Mesendoderm (in vitro differentiated cells): ENCODE measurements around the gene UBXN4.

Experiments
- DNase-seq: peaks from one replicate; pipeline ENCODE4 v3.0.0; 2013
- H2AK5ac ChIP-seq: 2 replicates; pipeline ENCODE4 v1.6.1; 2013; ENCODE audit warnings: low read length, inconsistent platforms
- H2BK120ac ChIP-seq: 2 replicates; pipeline ENCODE4 v1.6.1; 2013; ENCODE audit warnings: low read depth, mild to moderate bottlenecking, low read length, moderate library complexity, mixed read lengths
- H2BK15ac ChIP-seq: replicated peaks from 2 replicates; pipeline ENCODE4 v1.6.1; 2013; ENCODE audit warnings: low read depth, mild to moderate bottlenecking, moderate library complexity
- H2BK5ac ChIP-seq: 2 replicates; pipeline ENCODE4 v1.6.1; 2013; ENCODE audit warnings: low read length, inconsistent platforms
- H3K18ac ChIP-seq: 2 replicates; pipeline ENCODE4 v1.6.1; 2013; ENCODE audit warnings: mild to moderate bottlenecking, low read length, mixed read lengths
- H3K23ac ChIP-seq: one replicate; pipeline ENCODE4 v1.6.1; 2013; ENCODE audit warnings: low read length
- H3K27ac ChIP-seq: 2 replicates; pipeline ENCODE4 v1.5.1; 2013; ENCODE audit warnings: low read depth, mild to moderate bottlenecking, inconsistent platforms, low read length, moderate library complexity
- H3K27me3 ChIP-seq: 2 replicates; pipeline ENCODE4 v1.6.1; 2013; ENCODE audit warnings: low read length, control low read depth, mild to moderate bottlenecking, inconsistent platforms; ENCODE audit not compliant: insufficient read depth, poor library complexity
- H3K36me3 ChIP-seq: 2 replicates; pipeline ENCODE4 v1.6.1; 2013; ENCODE audit warnings: low read length, inconsistent platforms; ENCODE audit not compliant: control insufficient read depth, insufficient read depth
- H3K4ac ChIP-seq: one replicate; pipeline ENCODE4 v1.6.1; 2013; ENCODE audit warnings: low read depth, mild to moderate bottlenecking, low read length, moderate library complexity
- H3K4me1 ChIP-seq: 2 replicates; pipeline ENCODE4 v1.6.1; 2013; ENCODE audit warnings: low read depth, low read length, inconsistent platforms; ENCODE audit not compliant: control insufficient read depth
- H3K4me2 ChIP-seq: 2 replicates; pipeline ENCODE4 v1.6.1; 2013; ENCODE audit warnings: low read length
- H3K4me3 ChIP-seq: 2 replicates; pipeline ENCODE4 v1.5.1; 2013; ENCODE audit warnings: mild to moderate bottlenecking, low read length
- H3K56ac ChIP-seq: one replicate; pipeline ENCODE4 v1.6.1; 2013; ENCODE audit warnings: low read length
- H3K79me1 ChIP-seq: 2 replicates; pipeline ENCODE4 v1.6.1; 2013; ENCODE audit warnings: low read length, inconsistent platforms
- H3K79me2 ChIP-seq: 2 replicates; pipeline ENCODE4 v1.6.1; 2013; ENCODE audit warnings: mild to moderate bottlenecking, low read length; ENCODE audit not compliant: control insufficient read depth, insufficient read depth
- H3K9ac ChIP-seq: 2 replicates; pipeline ENCODE4 v1.6.1; 2013; ENCODE audit warnings: low read length, inconsistent platforms
- H4K5ac ChIP-seq: one replicate; pipeline ENCODE4 v1.6.1; 2013; ENCODE audit warnings: low read length
- H4K8ac ChIP-seq: one replicate; pipeline ENCODE4 v1.6.1; 2013; ENCODE audit warnings: low read depth, mild to moderate bottlenecking, control low read depth, low read length, moderate library complexity
- WGBS: extraction: QIAGEN DNeasy Blood & Tissue Kit; methylation state at CpG from one replicate; pipeline ENCODE4 v1.1.7; 2013; ENCODE audit warnings: low lambda C conversion rate, missing lambda C conversion rate; ENCODE audit not compliant: insufficient coverage; ENCODE audit errors: extremely low coverage; 5-methylcytosine and 5-hydroxymethylcytosine counted together

UBXN4 gene

GRCh38 chr2:135733045-135733444 lies 8.6 kb upstream of the UBXN4 start:
- no peak overlapping the region for H2BK15ac ChIP-seq
- H3K56ac ChIP-seq = no peak overlapping the region
- H3K9ac ChIP-seq = no peak overlapping the region
- no peaks in the 10 kb centered on the region for H3K79me1 ChIP-seq
- no peaks in the 10 kb centered on the region for H3K4me1 ChIP-seq
- no peak overlapping the region for H3K27ac ChIP-seq
- no peak for DNase-seq
- no peaks in the 10 kb centered on the region for H3K36me3 ChIP-seq
- H3K4me2 ChIP-seq = no peak overlapping the region
- no peaks in the 10 kb centered on the region for H3K27me3 ChIP-seq
- no peak overlapping the region for H3K4me3 ChIP-seq
- no peak overlapping the region for H3K4ac ChIP-seq
- no peak overlapping the region for H2BK120ac ChIP-seq
- no peak overlapping the region for H2AK5ac ChIP-seq
- no peak overlapping the region for H3K23ac ChIP-seq
- H2BK5ac ChIP-seq = no peak overlapping the region
- no CpG with 5 or more reads among the region's 2 CpGs for WGBS
- no peak overlapping the region for H3K18ac ChIP-seq
- no peak overlapping the region for H4K8ac ChIP-seq
- H3K79me2 ChIP-seq = no peaks in the 10 kb centered on the region
- H4K5ac ChIP-seq = no peak overlapping the region

- Histone ChIP-seq H3K18ac (no peak overlapping the region), H3K56ac (no peak overlapping the region), H3K27me3 (no peaks in the 10 kb centered on the region), H2BK5ac (no peak overlapping the region), H3K27ac (no peak overlapping the region), H3K36me3 (no peaks in the 10 kb centered on the region), H3K9ac (no peak overlapping the region), H3K79me2 (no peaks in the 10 kb centered on the region), H3K4ac (no peak overlapping the region), H4K5ac (no peak overlapping the region), H2BK120ac (no peak overlapping the region), H3K79me1 (no peaks in the 10 kb centered on the region), H3K23ac (no peak overlapping the region), H2AK5ac (no peak overlapping the region), H3K4me1 (no peaks in the 10 kb centered on the region), H2BK15ac (no peak overlapping the region), H3K4me2 (no peak overlapping the region), H3K4me3 (no peak overlapping the region), H4K8ac (no peak overlapping the region)
- WGBS = no CpG with 5 or more reads among the region's 5 CpGs
- DNase-seq = no peak
Measured at GRCh38 chr2:135736546-135736945, 5.1 kb upstream of the UBXN4 start.

GRCh38 chr2:135740206-135740605 lies 1.4 kb upstream of the UBXN4 start:
- no peak overlapping the region for H3K9ac ChIP-seq
- H4K5ac ChIP-seq = no peak overlapping the region
- no peak overlapping the region for H2BK120ac ChIP-seq
- no peak for DNase-seq
- H3K79me2 ChIP-seq = peaks cover 22% of the 10 kb centered on the region
- H3K27ac ChIP-seq = no peak overlapping the region
- no peaks in the 10 kb centered on the region for H3K36me3 ChIP-seq
- H3K56ac ChIP-seq = no peak overlapping the region
- H3K4ac ChIP-seq = no peak overlapping the region
- H3K23ac ChIP-seq = no peak overlapping the region
- H3K79me1 ChIP-seq = peaks cover 6% of the 10 kb centered on the region
- H3K18ac ChIP-seq = no peak overlapping the region
- no peak overlapping the region for H2BK5ac ChIP-seq
- no CpG with 5 or more reads among the region's 3 CpGs for WGBS
- no peak overlapping the region for H4K8ac ChIP-seq
- H2BK15ac ChIP-seq = no peak overlapping the region
- no peaks in the 10 kb centered on the region for H3K4me1 ChIP-seq
- H3K27me3 ChIP-seq = no peaks in the 10 kb centered on the region
- H2AK5ac ChIP-seq = no peak overlapping the region
- no peak overlapping the region for H3K4me3 ChIP-seq
- H3K4me2 ChIP-seq = no peak overlapping the region

- no peak overlapping the region for H3K18ac ChIP-seq
- no peak overlapping the region for H2AK5ac ChIP-seq
- H2BK15ac ChIP-seq = no peak overlapping the region
- no peak overlapping the region for H3K27ac ChIP-seq
- H3K79me1 ChIP-seq = peaks cover 6% of the 10 kb centered on the region
- peaks cover 26% of the 10 kb centered on the region for H3K79me2 ChIP-seq
- H3K9ac ChIP-seq = no peak overlapping the region
- no peaks in the 10 kb centered on the region for H3K4me1 ChIP-seq
- H3K4me3 ChIP-seq = no peak overlapping the region
- H2BK120ac ChIP-seq = no peak overlapping the region
- H3K56ac ChIP-seq = no peak overlapping the region
- H3K4me2 ChIP-seq = no peak overlapping the region
- no CpG with 5 or more reads among the region's 11 CpGs for WGBS
- no peak overlapping the region for H4K5ac ChIP-seq
- H4K8ac ChIP-seq = no peak overlapping the region
- no peak overlapping the region for H3K23ac ChIP-seq
- H2BK5ac ChIP-seq = no peak overlapping the region
- H3K4ac ChIP-seq = no peak overlapping the region
- no peak for DNase-seq
- H3K27me3 ChIP-seq = no peaks in the 10 kb centered on the region
- H3K36me3 ChIP-seq = no peaks in the 10 kb centered on the region
Measured at GRCh38 chr2:135741043-135741394, 636 bp upstream of the UBXN4 start.

- Histone ChIP-seq H4K5ac (no peak overlapping the region), H2BK120ac (no peak overlapping the region), H3K79me2 (peaks cover 32% of the 10 kb centered on the region), H3K9ac (peak overlapping the region; percentile 99), H3K23ac (no peak overlapping the region), H3K27ac (peak overlapping the region; percentile 97), H3K18ac (peak overlapping the region; percentile 77), H2BK5ac (no peak overlapping the region), H4K8ac (no peak overlapping the region), H3K79me1 (peaks cover 11% of the 10 kb centered on the region), H3K4me3 (peak overlapping the region; percentile 99), H3K4me1 (no peaks in the 10 kb centered on the region), H2BK15ac (no peak overlapping the region), H3K56ac (peak overlapping the region; percentile 99), H3K36me3 (no peaks in the 10 kb centered on the region), H3K4me2 (peak overlapping the region; percentile 58), H3K27me3 (no peaks in the 10 kb centered on the region), H3K4ac (peak overlapping the region; percentile 66), H2AK5ac (no peak overlapping the region)
- DNase-seq = peak; percentile 77
- no CpG with 5 or more reads among the region's 34 CpGs for WGBS
Measured at GRCh38 chr2:135742325-135742757, 686 bp downstream of the UBXN4 start.

- peak overlapping the region; percentile 21 for H3K9ac ChIP-seq
- H3K4me2 ChIP-seq = no peak overlapping the region
- H2AK5ac ChIP-seq = no peak overlapping the region
- no CpG with 5 or more reads among the region's 1 CpG for WGBS
- no peak overlapping the region for H4K5ac ChIP-seq
- H3K23ac ChIP-seq = no peak overlapping the region
- no peak overlapping the region for H2BK15ac ChIP-seq
- no peak for DNase-seq
- no peak overlapping the region for H3K27ac ChIP-seq
- H3K27me3 ChIP-seq = no peaks in the 10 kb centered on the region
- no peaks in the 10 kb centered on the region for H3K4me1 ChIP-seq
- no peak overlapping the region for H3K4me3 ChIP-seq
- H3K56ac ChIP-seq = no peak overlapping the region
- peaks cover 34% of the 10 kb centered on the region for H3K79me2 ChIP-seq
- H3K79me1 ChIP-seq = peaks cover 11% of the 10 kb centered on the region
- no peaks in the 10 kb centered on the region for H3K36me3 ChIP-seq
- no peak overlapping the region for H3K4ac ChIP-seq
- no peak overlapping the region for H4K8ac ChIP-seq
- H2BK5ac ChIP-seq = no peak overlapping the region
- no peak overlapping the region for H3K18ac ChIP-seq
- H2BK120ac ChIP-seq = no peak overlapping the region
Measured at GRCh38 chr2:135743860-135744259, 2.2 kb downstream of the UBXN4 start.
